ENCODE data around the gene NCKAP5L. TPM values are rescaled to one million over a fixed set of nuclear protein-coding genes. Genes with fewer than 3 reads are reported as not detected.

The NCKAP5L gene
- total and polyA plus RNA-seq, 9 of the 15 experiments (the other 6 are each of a cell fraction or from before 2014, with no cell fraction given), result 0.01 to 14.4 (median 3.7) TPM

DNA sequence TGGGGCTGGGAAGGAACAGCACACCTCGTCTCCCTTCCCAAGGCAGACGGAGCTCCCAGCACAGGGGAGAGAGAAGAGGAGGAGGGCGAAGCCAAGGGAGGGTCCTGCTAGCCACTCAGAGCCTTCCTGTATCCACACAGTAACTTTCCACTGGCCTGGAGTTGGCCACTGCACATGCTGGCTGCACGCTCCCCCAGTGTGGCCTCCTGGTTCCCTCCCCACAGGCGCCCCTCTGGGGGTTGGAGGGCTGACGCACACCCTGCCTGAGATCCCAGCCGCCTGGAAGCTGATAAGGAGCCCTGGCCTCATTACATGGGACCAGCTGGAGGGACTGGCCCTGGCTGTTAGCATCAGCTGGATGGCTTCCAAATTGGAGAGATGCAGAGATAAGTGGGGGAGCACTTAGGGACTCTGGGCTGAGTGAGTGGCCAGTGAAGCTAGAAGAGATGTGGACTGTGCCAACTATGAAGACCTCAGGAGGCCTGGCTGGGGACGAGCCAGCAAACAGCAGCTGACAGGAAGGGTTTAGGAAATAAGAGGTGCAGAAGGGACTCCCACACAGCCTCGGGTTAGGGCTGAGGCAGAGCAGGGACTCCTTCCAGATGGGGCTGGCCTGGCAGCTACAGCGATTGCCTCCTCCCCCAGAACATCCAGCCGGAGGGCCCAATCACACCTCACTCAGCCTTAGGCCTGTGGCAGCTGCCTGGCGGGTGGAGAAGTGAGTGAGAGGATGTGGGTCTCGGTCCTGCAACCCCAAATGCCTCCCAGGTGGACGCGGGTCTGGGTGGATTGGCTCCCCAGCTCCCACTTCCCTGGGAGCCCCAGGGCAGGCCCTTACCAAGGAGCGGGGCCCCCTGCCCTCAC, 41.0 kb upstream of the NCKAP5L start (continued):
- TF ChIP-seq TEAD4 (IDR thresholded peaks at IDR 0.05; ENCODE audit: low read length), result peak; percentile 98
- no peak for TF ChIP-seq TEAD4 (CRISPR knock-in tag; IDR thresholded peaks at IDR 0.05; ENCODE audit: borderline replicate concordance)
- TF ChIP-seq ZNF311 (CRISPR knock-in tag; IDR thresholded peaks at IDR 0.05), result peak; percentile 79; the same call in 1 of the 2 replicates
- peak; percentile 96 for TF ChIP-seq JUND (IDR thresholded peaks at IDR 0.05; ENCODE audit: borderline replicate concordance, low read depth, low read length)
- TF ChIP-seq JUND (tag; IDR thresholded peaks at IDR 0.05; ENCODE audit: borderline replicate concordance, low read depth, low read length), result peak; percentile 95; the same call in 2 of the 3 replicates
- no peak for TF ChIP-seq TAF7 (tag; IDR thresholded peaks at IDR 0.05)
- TF ChIP-seq, protein P1, sequence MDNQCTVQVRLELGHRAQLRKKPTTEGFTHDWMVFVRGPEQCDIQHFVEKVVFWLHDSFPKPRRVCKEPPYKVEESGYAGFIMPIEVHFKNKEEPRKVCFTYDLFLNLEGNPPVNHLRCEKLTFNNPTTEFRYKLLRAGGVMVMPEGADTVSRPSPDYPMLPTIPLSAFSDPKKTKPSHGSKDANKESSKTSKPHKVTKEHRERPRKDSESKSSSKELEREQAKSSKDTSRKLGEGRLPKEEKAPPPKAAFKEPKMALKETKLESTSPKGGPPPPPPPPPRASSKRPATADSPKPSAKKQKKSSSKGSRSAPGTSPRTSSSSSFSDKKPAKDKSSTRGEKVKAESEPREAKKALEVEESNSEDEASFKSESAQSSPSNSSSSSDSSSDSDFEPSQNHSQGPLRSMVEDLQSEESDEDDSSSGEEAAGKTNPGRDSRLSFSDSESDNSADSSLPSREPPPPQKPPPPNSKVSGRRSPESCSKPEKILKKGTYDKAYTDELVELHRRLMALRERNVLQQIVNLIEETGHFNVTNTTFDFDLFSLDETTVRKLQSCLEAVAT (IDR thresholded peaks at IDR 0.05), result no peak
- TF ChIP-seq, protein P2, sequence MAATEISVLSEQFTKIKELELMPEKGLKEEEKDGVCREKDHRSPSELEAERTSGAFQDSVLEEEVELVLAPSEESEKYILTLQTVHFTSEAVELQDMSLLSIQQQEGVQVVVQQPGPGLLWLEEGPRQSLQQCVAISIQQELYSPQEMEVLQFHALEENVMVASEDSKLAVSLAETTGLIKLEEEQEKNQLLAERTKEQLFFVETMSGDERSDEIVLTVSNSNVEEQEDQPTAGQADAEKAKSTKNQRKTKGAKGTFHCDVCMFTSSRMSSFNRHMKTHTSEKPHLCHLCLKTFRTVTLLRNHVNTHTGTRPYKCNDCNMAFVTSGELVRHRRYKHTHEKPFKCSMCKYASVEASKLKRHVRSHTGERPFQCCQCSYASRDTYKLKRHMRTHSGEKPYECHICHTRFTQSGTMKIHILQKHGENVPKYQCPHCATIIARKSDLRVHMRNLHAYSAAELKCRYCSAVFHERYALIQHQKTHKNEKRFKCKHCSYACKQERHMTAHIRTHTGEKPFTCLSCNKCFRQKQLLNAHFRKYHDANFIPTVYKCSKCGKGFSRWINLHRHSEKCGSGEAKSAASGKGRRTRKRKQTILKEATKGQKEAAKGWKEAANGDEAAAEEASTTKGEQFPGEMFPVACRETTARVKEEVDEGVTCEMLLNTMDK (IDR thresholded peaks at IDR 0.05; ENCODE audit: borderline replicate concordance, insufficient read depth, low read depth, low read length, poor library complexity, severe bottlenecking), result peak; percentile 87
- TF ChIP-seq, protein P3, sequence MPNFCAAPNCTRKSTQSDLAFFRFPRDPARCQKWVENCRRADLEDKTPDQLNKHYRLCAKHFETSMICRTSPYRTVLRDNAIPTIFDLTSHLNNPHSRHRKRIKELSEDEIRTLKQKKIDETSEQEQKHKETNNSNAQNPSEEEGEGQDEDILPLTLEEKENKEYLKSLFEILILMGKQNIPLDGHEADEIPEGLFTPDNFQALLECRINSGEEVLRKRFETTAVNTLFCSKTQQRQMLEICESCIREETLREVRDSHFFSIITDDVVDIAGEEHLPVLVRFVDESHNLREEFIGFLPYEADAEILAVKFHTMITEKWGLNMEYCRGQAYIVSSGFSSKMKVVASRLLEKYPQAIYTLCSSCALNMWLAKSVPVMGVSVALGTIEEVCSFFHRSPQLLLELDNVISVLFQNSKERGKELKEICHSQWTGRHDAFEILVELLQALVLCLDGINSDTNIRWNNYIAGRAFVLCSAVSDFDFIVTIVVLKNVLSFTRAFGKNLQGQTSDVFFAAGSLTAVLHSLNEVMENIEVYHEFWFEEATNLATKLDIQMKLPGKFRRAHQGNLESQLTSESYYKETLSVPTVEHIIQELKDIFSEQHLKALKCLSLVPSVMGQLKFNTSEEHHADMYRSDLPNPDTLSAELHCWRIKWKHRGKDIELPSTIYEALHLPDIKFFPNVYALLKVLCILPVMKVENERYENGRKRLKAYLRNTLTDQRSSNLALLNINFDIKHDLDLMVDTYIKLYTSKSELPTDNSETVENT (CRISPR knock-in tag; IDR thresholded peaks at IDR 0.05), result 0 out of 2 replicates have a peak, but pooled peaks have one; percentile 16
- TF ChIP-seq SRSF9 (IDR thresholded peaks at IDR 0.05; ENCODE audit: borderline replicate concordance, low read depth, low read length), result no peak
- peak; percentile 39; the same call in 1 of the 2 replicates for TF ChIP-seq ZNF23 (CRISPR knock-in tag; IDR thresholded peaks at IDR 0.05)
- TF ChIP-seq, protein P4, sequence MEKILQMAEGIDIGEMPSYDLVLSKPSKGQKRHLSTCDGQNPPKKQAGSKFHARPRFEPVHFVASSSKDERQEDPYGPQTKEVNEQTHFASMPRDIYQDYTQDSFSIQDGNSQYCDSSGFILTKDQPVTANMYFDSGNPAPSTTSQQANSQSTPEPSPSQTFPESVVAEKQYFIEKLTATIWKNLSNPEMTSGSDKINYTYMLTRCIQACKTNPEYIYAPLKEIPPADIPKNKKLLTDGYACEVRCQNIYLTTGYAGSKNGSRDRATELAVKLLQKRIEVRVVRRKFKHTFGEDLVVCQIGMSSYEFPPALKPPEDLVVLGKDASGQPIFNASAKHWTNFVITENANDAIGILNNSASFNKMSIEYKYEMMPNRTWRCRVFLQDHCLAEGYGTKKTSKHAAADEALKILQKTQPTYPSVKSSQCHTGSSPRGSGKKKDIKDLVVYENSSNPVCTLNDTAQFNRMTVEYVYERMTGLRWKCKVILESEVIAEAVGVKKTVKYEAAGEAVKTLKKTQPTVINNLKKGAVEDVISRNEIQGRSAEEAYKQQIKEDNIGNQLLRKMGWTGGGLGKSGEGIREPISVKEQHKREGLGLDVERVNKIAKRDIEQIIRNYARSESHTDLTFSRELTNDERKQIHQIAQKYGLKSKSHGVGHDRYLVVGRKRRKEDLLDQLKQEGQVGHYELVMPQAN (IDR thresholded peaks at IDR 0.05; ENCODE audit: borderline replicate concordance), result peak; percentile 63; the same call in 1 of the 2 replicates
- no peak for TF ChIP-seq RHOXF2B (CRISPR knock-in tag; conservative IDR thresholded peaks at IDR 0.05)
- TF ChIP-seq, protein P5, sequence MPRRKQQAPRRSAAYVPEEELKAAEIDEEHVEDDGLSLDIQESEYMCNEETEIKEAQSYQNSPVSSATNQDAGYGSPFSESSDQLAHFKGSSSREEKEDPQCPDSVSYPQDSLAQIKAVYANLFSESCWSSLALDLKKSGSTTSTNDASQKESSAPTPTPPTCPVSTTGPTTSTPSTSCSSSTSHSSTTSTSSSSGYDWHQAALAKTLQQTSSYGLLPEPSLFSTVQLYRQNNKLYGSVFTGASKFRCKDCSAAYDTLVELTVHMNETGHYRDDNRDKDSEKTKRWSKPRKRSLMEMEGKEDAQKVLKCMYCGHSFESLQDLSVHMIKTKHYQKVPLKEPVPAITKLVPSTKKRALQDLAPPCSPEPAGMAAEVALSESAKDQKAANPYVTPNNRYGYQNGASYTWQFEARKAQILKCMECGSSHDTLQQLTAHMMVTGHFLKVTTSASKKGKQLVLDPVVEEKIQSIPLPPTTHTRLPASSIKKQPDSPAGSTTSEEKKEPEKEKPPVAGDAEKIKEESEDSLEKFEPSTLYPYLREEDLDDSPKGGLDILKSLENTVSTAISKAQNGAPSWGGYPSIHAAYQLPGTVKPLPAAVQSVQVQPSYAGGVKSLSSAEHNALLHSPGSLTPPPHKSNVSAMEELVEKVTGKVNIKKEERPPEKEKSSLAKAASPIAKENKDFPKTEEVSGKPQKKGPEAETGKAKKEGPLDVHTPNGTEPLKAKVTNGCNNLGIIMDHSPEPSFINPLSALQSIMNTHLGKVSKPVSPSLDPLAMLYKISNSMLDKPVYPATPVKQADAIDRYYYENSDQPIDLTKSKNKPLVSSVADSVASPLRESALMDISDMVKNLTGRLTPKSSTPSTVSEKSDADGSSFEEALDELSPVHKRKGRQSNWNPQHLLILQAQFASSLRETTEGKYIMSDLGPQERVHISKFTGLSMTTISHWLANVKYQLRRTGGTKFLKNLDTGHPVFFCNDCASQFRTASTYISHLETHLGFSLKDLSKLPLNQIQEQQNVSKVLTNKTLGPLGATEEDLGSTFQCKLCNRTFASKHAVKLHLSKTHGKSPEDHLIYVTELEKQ (CRISPR knock-in tag; IDR thresholded peaks at IDR 0.05), result 0 out of 2 replicates have a peak, but pooled peaks have one; percentile 29

All from K562 (cell line).